Measurements from ENCODE around the gene DDX56.

DDX56 gene

GRCh38 chr7:44524811-44525388 lies 48.8 kb downstream of the DDX56 start:
- no peak overlapping the region for H3K4me3 ChIP-seq (ENCODE audit: low read depth in 1 of 2, low read length in 2 of 2)
- H3K36me3 ChIP-seq (ENCODE audit: control insufficient read depth in 1 of 2, insufficient read depth in 2 of 2, low read length in 2 of 2): no peaks in the 10 kb centered on the region
- H3K9me3 ChIP-seq (ENCODE audit: control insufficient read depth in 1 of 2, low read length in 2 of 2): peaks cover 0 to 17% of the 10 kb centered on the region in 2 donors
- H3K27ac ChIP-seq (ENCODE audit: low read length): no peak overlapping the region
- H3K4me1 ChIP-seq (ENCODE audit: control insufficient read depth in 1 of 2, insufficient read depth in 2 of 2, low read length in 2 of 2): no peaks in the 10 kb centered on the region
- H3K27me3 ChIP-seq (ENCODE audit: low read depth, low read length): no peaks in the 10 kb centered on the region

- H3K9me3 ChIP-seq (ENCODE audit: control insufficient read depth in 1 of 2, low read length in 2 of 2): peaks cover 0 to 9% of the 10 kb centered on the region in 2 donors
- no peak overlapping the region for H3K27ac ChIP-seq (ENCODE audit: low read length)
- H3K27me3 ChIP-seq (ENCODE audit: low read depth, low read length): no peaks in the 10 kb centered on the region
- H3K4me3 ChIP-seq (ENCODE audit: low read depth in 1 of 2, low read length in 2 of 2): no peak overlapping the region
- no peaks in the 10 kb centered on the region for H3K4me1 ChIP-seq (ENCODE audit: control insufficient read depth in 1 of 2, insufficient read depth in 2 of 2, low read length in 2 of 2)
- no peaks in the 10 kb centered on the region for H3K36me3 ChIP-seq (ENCODE audit: control insufficient read depth in 1 of 2, insufficient read depth in 2 of 2, low read length in 2 of 2)
Observed at GRCh38 chr7:44522315-44522714, 51.4 kb downstream of the DDX56 start.

- Histone ChIP-seq H3K4me3 (ENCODE audit: low read depth in 1 of 2, low read length in 2 of 2) (no peak overlapping the region), H3K36me3 (ENCODE audit: control insufficient read depth in 1 of 2, insufficient read depth in 2 of 2, low read length in 2 of 2) (no peaks in the 10 kb centered on the region), H3K4me1 (ENCODE audit: control insufficient read depth in 1 of 2, insufficient read depth in 2 of 2, low read length in 2 of 2) (no peaks in the 10 kb centered on the region), H3K27me3 (ENCODE audit: low read depth, low read length) (no peaks in the 10 kb centered on the region), H3K9me3 (ENCODE audit: control insufficient read depth in 1 of 2, low read length in 2 of 2) (peaks cover 0 to 9% of the 10 kb centered on the region in 2 donors), H3K27ac (ENCODE audit: low read length) (no peak overlapping the region)
Observed at GRCh38 chr7:44521347-44522095, 52.2 kb downstream of the DDX56 start.

GRCh38 chr7:44520574-44520973 lies 53.1 kb downstream of the DDX56 start:
- H3K27me3 ChIP-seq (ENCODE audit: low read depth, low read length): no peaks in the 10 kb centered on the region
- no peak overlapping the region for H3K4me3 ChIP-seq (ENCODE audit: low read depth in 1 of 2, low read length in 2 of 2)
- H3K27ac ChIP-seq (ENCODE audit: low read length): no peak overlapping the region
- H3K36me3 ChIP-seq (ENCODE audit: control insufficient read depth in 1 of 2, insufficient read depth in 2 of 2, low read length in 2 of 2): no peaks in the 10 kb centered on the region
- H3K4me1 ChIP-seq (ENCODE audit: control insufficient read depth in 1 of 2, insufficient read depth in 2 of 2, low read length in 2 of 2): no peaks in the 10 kb centered on the region
- H3K9me3 ChIP-seq (ENCODE audit: control insufficient read depth in 1 of 2, low read length in 2 of 2): peaks cover 0 to 5% of the 10 kb centered on the region in 2 donors

GRCh38 chr7:44519546-44519945 lies 54.2 kb downstream of the DDX56 start:
- peaks cover 0 to 5% of the 10 kb centered on the region in 2 donors for H3K9me3 ChIP-seq (ENCODE audit: control insufficient read depth in 1 of 2, low read length in 2 of 2)
- no peak overlapping the region for H3K27ac ChIP-seq (ENCODE audit: low read length)
- H3K4me3 ChIP-seq (ENCODE audit: low read depth in 1 of 2, low read length in 2 of 2): no peak overlapping the region
- no peaks in the 10 kb centered on the region for H3K4me1 ChIP-seq (ENCODE audit: control insufficient read depth in 1 of 2, insufficient read depth in 2 of 2, low read length in 2 of 2)
- H3K27me3 ChIP-seq (ENCODE audit: low read depth, low read length): no peaks in the 10 kb centered on the region
- H3K36me3 ChIP-seq (ENCODE audit: control insufficient read depth in 1 of 2, insufficient read depth in 2 of 2, low read length in 2 of 2): no peaks in the 10 kb centered on the region

- Histone ChIP-seq H3K4me1 (ENCODE audit: control insufficient read depth in 1 of 2, insufficient read depth in 2 of 2, low read length in 2 of 2) (no peaks in the 10 kb centered on the region), H3K36me3 (ENCODE audit: control insufficient read depth in 1 of 2, insufficient read depth in 2 of 2, low read length in 2 of 2) (no peaks in the 10 kb centered on the region), H3K9me3 (ENCODE audit: control insufficient read depth in 1 of 2, low read length in 2 of 2) (peaks cover 0 to 2% of the 10 kb centered on the region in 2 donors), H3K27ac (ENCODE audit: low read length) (no peak overlapping the region), H3K27me3 (ENCODE audit: low read depth, low read length) (no peaks in the 10 kb centered on the region), H3K4me3 (ENCODE audit: low read depth in 1 of 2, low read length in 2 of 2) (no peak overlapping the region)
Observed at GRCh38 chr7:44518761-44519160, 54.9 kb downstream of the DDX56 start.

- Histone ChIP-seq H3K4me1 (ENCODE audit: control insufficient read depth in 1 of 2, insufficient read depth in 2 of 2, low read length in 2 of 2) (no peaks in the 10 kb centered on the region), H3K4me3 (ENCODE audit: low read depth in 1 of 2, low read length in 2 of 2) (no peak overlapping the region), H3K27me3 (ENCODE audit: low read depth, low read length) (no peaks in the 10 kb centered on the region), H3K36me3 (ENCODE audit: control insufficient read depth in 1 of 2, insufficient read depth in 2 of 2, low read length in 2 of 2) (no peaks in the 10 kb centered on the region), H3K27ac (ENCODE audit: low read length) (no peak overlapping the region), H3K9me3 (ENCODE audit: control insufficient read depth in 1 of 2, low read length in 2 of 2) (no peaks in the 10 kb centered on the region)
Observed at GRCh38 chr7:44517175-44517574, 56.5 kb downstream of the DDX56 start.

Data from muscle layer of duodenum (tissue), 2 donors.